Ammon's horn (tissue), 1 donor: ENCODE results near the gene AP2A1.

ENCODE experiments used
- DNase-seq: peaks from one replicate; pipeline ENCODE4 v3.0.0-alpha.2; 2016; ENCODE audit warnings: low spot score

AP2A1 gene

GRCh38 chr19:49855676-49856573 is 89.1 kb downstream of the AP2A1 start:
- DNase-seq = no peak

GRCh38 chr19:49856574-49857021 is 89.8 kb downstream of the AP2A1 start:
- DNase-seq = no peak
